Inferior parietal cortex (tissue), 1 donor: ENCODE data around the gene ELOVL3.
"Not testable (repeated sequence)": the region's sequence is repeated elsewhere in the genome, so short reads cannot be mapped to it uniquely, and the experiment has no call there.

ENCODE experiments used
- DNase-seq: peaks from one replicate; pipeline ENCODE4 v3.0.0-alpha.2; 2016; ENCODE audit errors: extremely low spot score

Gene ELOVL3

GRCh38 chr10:102225646-102226541 is at the start of gene ELOVL3:
TSS of gene ELOVL3 (plus strand) at chr10:102226299. CDS start at chr10:102226549, 250 bp downstream.
- peak; percentile 86 for DNase-seq

GRCh38 chr10:102184606-102185005 is 41.5 kb upstream of the ELOVL3 start:
- no peak for DNase-seq

GRCh38 chr10:102185272-102185671 is 40.8 kb upstream of the ELOVL3 start:
- no peak for DNase-seq

GRCh38 chr10:102185811-102186527 is 40.1 kb upstream of the ELOVL3 start:
- no peak for DNase-seq

- DNase-seq: no peak
Observed at GRCh38 chr10:102188298-102188940, 37.7 kb upstream of the ELOVL3 start.

- not testable (repeated sequence) for DNase-seq
Observed at GRCh38 chr10:102188941-102189898, 36.9 kb upstream of the ELOVL3 start.

- DNase-seq: no peak
Observed at GRCh38 chr10:102191956-102192355, 34.1 kb upstream of the ELOVL3 start.

GRCh38 chr10:102195296-102195870 is 30.7 kb upstream of the ELOVL3 start:
- no peak for DNase-seq

GRCh38 chr10:102196893-102197292 is 29.2 kb upstream of the ELOVL3 start:
- no peak for DNase-seq

GRCh38 chr10:102198027-102198426 is 28.1 kb upstream of the ELOVL3 start:
- DNase-seq: no peak

- DNase-seq: no peak
Observed at GRCh38 chr10:102200751-102201640, 25.1 kb upstream of the ELOVL3 start.

GRCh38 chr10:102202386-102202785 is 23.7 kb upstream of the ELOVL3 start:
- no peak for DNase-seq

GRCh38 chr10:102208311-102209035 is 17.6 kb upstream of the ELOVL3 start:
- no peak for DNase-seq

- DNase-seq: no peak
Observed at GRCh38 chr10:102211615-102212299, 14.3 kb upstream of the ELOVL3 start.

GRCh38 chr10:102213599-102213998 is 12.5 kb upstream of the ELOVL3 start:
- DNase-seq: not testable (repeated sequence)

- no peak for DNase-seq
Observed at GRCh38 chr10:102219370-102219769, 6.7 kb upstream of the ELOVL3 start.

GRCh38 chr10:102220612-102221011 is 5.5 kb upstream of the ELOVL3 start:
- DNase-seq: no peak

- DNase-seq: no peak
Observed at GRCh38 chr10:102222797-102223196, 3.3 kb upstream of the ELOVL3 start.

GRCh38 chr10:102226542-102226870 is 407 bp downstream of the ELOVL3 start:
- no peak for DNase-seq
